Esophagus muscularis mucosa (tissue), 3 donors: ENCODE results near the gene IGSF21.

Source experiments
- CTCF ChIP-seq, 3 experiments: fragments of 200-600 bp in 2 of 3; fragments of 450-650 bp in 1 of 3; sonication (generic) in 2 of 3; IDR thresholded peaks; one replicate each; pipeline ENCODE4 v1.5.1; 2017 to 2019; ENCODE audit warnings: antibody characterized with exemption in 3 of 3, mild to moderate bottlenecking in 2 of 3, moderate library complexity in 1 of 3
- POLR2A ChIP-seq: fragments of 450-650 bp; IDR thresholded peaks from one replicate; pipeline ENCODE4 v1.6.1; 2017; ENCODE audit warnings: antibody characterized with exemption, moderate library complexity, mild to moderate bottlenecking, low read depth

DNA sequence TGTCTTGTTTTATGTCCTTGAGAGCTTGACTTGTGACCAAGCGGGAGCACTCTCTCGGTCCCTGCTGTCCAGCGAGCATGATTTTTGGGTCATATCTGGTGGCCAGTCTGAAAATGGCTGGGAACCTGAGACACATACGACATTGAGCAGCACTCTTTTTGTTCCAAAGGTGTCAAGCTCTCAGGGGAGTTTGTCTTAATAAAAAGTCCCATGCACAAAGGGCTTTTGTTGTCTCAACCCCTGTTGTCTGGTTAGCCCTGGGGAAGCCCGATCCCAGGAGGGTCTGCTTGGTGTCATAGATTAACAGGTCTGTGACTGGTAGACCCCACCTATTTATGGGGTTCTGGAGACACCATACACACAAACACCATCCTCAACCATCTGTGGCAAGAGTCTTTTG is 315.4 kb downstream of the IGSF21 start:
- TF ChIP-seq CTCF (IDR thresholded peaks at IDR 0.05) (no peak), POLR2A (no peak)
